H1 (cell line): ENCODE results near the gene PHYH. TPM values are rescaled to one million over a fixed set of nuclear protein-coding genes. Genes with fewer than 3 reads are reported as not detected.
A peak's percentile ranks its signal among the peaks of the same experiment; 100 is the strongest.

Source experiments
- CTCF ChIA-PET: fragments of 300-600 bp; sonication (Branson Sonifier 250); formaldehyde crosslinking; loops from one replicate; lab custom pipeline; 2021; ENCODE audit not compliant: partially characterized antibody; lab: Charles Lee
- POLR2A ChIA-PET: fragments of 300-600 bp; sonication (Branson Sonifier 250); formaldehyde crosslinking; loops from one replicate; lab custom pipeline; 2021; ENCODE audit warnings: inconsistent platforms; ENCODE audit not compliant: partially characterized antibody; lab: Charles Lee
- DNase-seq, 2 experiments: peaks; one replicate each; pipeline versions ENCODE4 v3.0.0 to v3.0.0-alpha.2; 2010 to 2022; ENCODE audit warnings: low spot score in 2 of 2, low read depth in 1 of 2, mixed read lengths in 1 of 2
- FAIRE-seq: peaks from 2 replicates; lab custom pipeline; 2011; peaks lifted over from hg19 to GRCh38; lab: Jason Lieb, UNC
- H2AFZ ChIP-seq: 2 replicates; pipeline ENCODE4 v1.8.1; 2012; ENCODE audit warnings: low read length, inconsistent platforms
- H2AK5ac ChIP-seq: 2 replicates; pipeline ENCODE4 v1.6.1; 2013; ENCODE audit warnings: low read depth, low read length
- H2BK120ac ChIP-seq: replicated peaks from 2 replicates; pipeline ENCODE3; 2013; ENCODE audit warnings: low read depth, low read length, inconsistent platforms
- H2BK12ac ChIP-seq: 2 replicates; pipeline ENCODE4 v1.6.1; 2013; ENCODE audit warnings: low read depth, low read length
- H2BK15ac ChIP-seq: 2 replicates; pipeline ENCODE4 v1.6.1; 2013; ENCODE audit warnings: low read length
- H2BK20ac ChIP-seq: 2 replicates; pipeline ENCODE4 v1.6.1; 2013; ENCODE audit warnings: low read length
- H2BK5ac ChIP-seq: 2 replicates; pipeline ENCODE4 v1.6.1; 2013; ENCODE audit warnings: low read depth, low read length
- H3K14ac ChIP-seq: 2 replicates; pipeline ENCODE4 v1.6.1; 2013; ENCODE audit warnings: inconsistent platforms; ENCODE audit not compliant: insufficient read length
- H3K18ac ChIP-seq: 2 replicates; pipeline ENCODE4 v1.6.1; 2013; ENCODE audit warnings: low read length; ENCODE audit errors: extremely low read depth
- H3K23ac ChIP-seq: 2 replicates; pipeline ENCODE4 v1.6.1; 2013; ENCODE audit warnings: inconsistent platforms; ENCODE audit not compliant: insufficient read length
- H3K23me2 ChIP-seq: 2 replicates; pipeline ENCODE4 v1.6.1; 2013; ENCODE audit warnings: low read depth, low read length
- H3K27ac ChIP-seq: 2 replicates; pipeline ENCODE4 v1.6.1; 2011; ENCODE audit warnings: low read depth, low read length, inconsistent platforms
- H3K27me3 ChIP-seq, 4 experiments: replicated peaks in 1 of 4; 1 replicate in 1 of 4; 2 replicates in 3 of 4; pipeline versions ENCODE4 v1.6.1 to v1.8.1; 2011 to 2013; ENCODE audit warnings: low read length in 3 of 4, mild to moderate bottlenecking in 3 of 4, inconsistent platforms in 2 of 4, mixed read lengths in 2 of 4, moderate library complexity in 1 of 4; ENCODE audit not compliant: control insufficient read depth in 3 of 4, insufficient read depth in 3 of 4; ENCODE audit errors: extremely low read depth in 1 of 4
- H3K36me3 ChIP-seq, 4 experiments: 2 replicates each; pipeline versions ENCODE4 v1.6.1 to v1.8.1; 2011 to 2013; ENCODE audit warnings: mild to moderate bottlenecking in 4 of 4, low read length in 3 of 4, moderate library complexity in 2 of 4, control low read depth in 1 of 4, inconsistent platforms in 1 of 4; ENCODE audit not compliant: insufficient read depth in 4 of 4, control insufficient read depth in 2 of 4
- H3K4ac ChIP-seq: replicated peaks from 2 replicates; pipeline ENCODE3; 2013; ENCODE audit warnings: low read length, low read depth, mixed read lengths, inconsistent platforms; ENCODE audit not compliant: insufficient read length
- H3K4me1 ChIP-seq, 4 experiments: replicated peaks in 1 of 4; 1 replicate in 1 of 4; 2 replicates in 3 of 4; pipeline versions ENCODE4 v1.6.1 to v1.8.1; 2011 to 2013; ENCODE audit warnings: low read length in 3 of 4, inconsistent platforms in 2 of 4, mixed read lengths in 1 of 4; ENCODE audit not compliant: insufficient read depth in 4 of 4, control insufficient read depth in 3 of 4
- H3K4me2 ChIP-seq, 2 experiments: 2 replicates each; pipeline versions ENCODE4 v1.6.1 to v1.8.1; 2011 to 2013; ENCODE audit warnings: low read depth in 2 of 2, low read length in 2 of 2, control low read depth in 1 of 2, inconsistent platforms in 1 of 2, mild to moderate bottlenecking in 1 of 2; ENCODE audit not compliant: insufficient read depth in 1 of 2
- H3K4me3 ChIP-seq, 4 experiments: fragments of 200-600, 300-600 bp in 1 of 4; sonication (generic), shearing (Covaris generic), sonication (Bioruptor Twin) in 1 of 4; 2 replicates each; pipeline versions ENCODE4 v1.5.1 to v1.8.1; 2011 to 2016; ENCODE audit warnings: low read length in 4 of 4, low read depth in 3 of 4, control low read depth in 2 of 4, inconsistent platforms in 2 of 4, mild to moderate bottlenecking in 2 of 4, mixed read lengths in 1 of 4, moderate library complexity in 1 of 4; ENCODE audit not compliant: insufficient read depth in 2 of 4; ENCODE audit errors: extremely low read depth in 1 of 4
- H3K56ac ChIP-seq: replicated peaks from 2 replicates; pipeline ENCODE3; 2013; ENCODE audit warnings: low read depth, mild to moderate bottlenecking, mixed read lengths, low read length, inconsistent platforms; ENCODE audit not compliant: insufficient read length
- H3K79me1 ChIP-seq: 2 replicates; pipeline ENCODE4 v1.6.1; 2013; ENCODE audit warnings: low read depth, low read length, control low read depth
- H3K79me2 ChIP-seq, 2 experiments: 2 replicates each; pipeline versions ENCODE4 v1.6.1 to v1.8.1; 2012 to 2013; ENCODE audit warnings: low read length in 2 of 2, mild to moderate bottlenecking in 2 of 2, inconsistent platforms in 1 of 2; ENCODE audit not compliant: insufficient read depth in 2 of 2, control insufficient read depth in 1 of 2
- H3K9ac ChIP-seq, 4 experiments: replicated peaks in 1 of 4; 1 replicate in 1 of 4; 2 replicates in 3 of 4; pipeline versions ENCODE4 v1.6.1 to v1.8.1; 2011 to 2013; ENCODE audit warnings: low read depth in 3 of 4, low read length in 3 of 4, control low read depth in 2 of 4, mild to moderate bottlenecking in 2 of 4, moderate library complexity in 2 of 4, inconsistent platforms in 1 of 4; ENCODE audit errors: extremely low read depth in 1 of 4
- H3K9me3 ChIP-seq, 2 experiments: 2 replicates each; pipeline versions ENCODE4 v1.6.1 to v1.8.1; 2012 to 2013; ENCODE audit warnings: mild to moderate bottlenecking in 2 of 2, moderate library complexity in 2 of 2, control low read depth in 1 of 2, inconsistent platforms in 1 of 2, low read depth in 1 of 2, low read length in 1 of 2, mixed read lengths in 1 of 2; ENCODE audit not compliant: insufficient read depth in 2 of 2
- H4K20me1 ChIP-seq, 2 experiments: replicated peaks in 1 of 2; 2 replicates each; pipeline versions ENCODE3 to v1.8.1; 2011 to 2013; ENCODE audit warnings: inconsistent platforms in 2 of 2, low read length in 2 of 2, mild to moderate bottlenecking in 1 of 2; ENCODE audit not compliant: insufficient read depth in 2 of 2, control insufficient read depth in 1 of 2
- H4K5ac ChIP-seq: 2 replicates; pipeline ENCODE4 v1.6.1; 2013; ENCODE audit warnings: low read length, low read depth, mixed read lengths, inconsistent platforms; ENCODE audit not compliant: insufficient read length
- H4K8ac ChIP-seq: 2 replicates; pipeline ENCODE4 v1.8.0; 2013; ENCODE audit warnings: mild to moderate bottlenecking, moderate library complexity, low read length, inconsistent platforms; ENCODE audit not compliant: insufficient read depth; ENCODE audit errors: extremely low read depth
- H4K91ac ChIP-seq: replicated peaks from 2 replicates; pipeline ENCODE3; 2013; ENCODE audit warnings: low read length, mixed read lengths, inconsistent platforms; ENCODE audit not compliant: insufficient read length
- CBX5 ChIP-seq: fragments of 300-800, 300-1000 bp; sonication (generic); IDR thresholded peaks from 2 replicates; pipeline ENCODE4 v1.7.1; 2016; ENCODE audit warnings: antibody characterized with exemption, low read length, low read depth
- GABPA ChIP-seq: IDR thresholded peaks from 2 replicates; pipeline ENCODE4 v1.6.1; 2011; ENCODE audit warnings: mild to moderate bottlenecking, low read length, moderate library complexity, borderline replicate concordance; ENCODE audit not compliant: insufficient read depth
- NRF1 ChIP-seq: IDR thresholded peaks from 2 replicates; pipeline ENCODE4 v1.6.1; 2011; ENCODE audit warnings: mild to moderate bottlenecking, low read depth, low read length, improper control_type of control experiment
- SUZ12 ChIP-seq: fragments of 200-600 bp; sonication (generic); IDR thresholded peaks from 2 replicates; pipeline ENCODE4 v1.6.1; 2012; ENCODE audit warnings: mild to moderate bottlenecking, inconsistent platforms, low read length, moderate library complexity, mixed read lengths
- ZNF274 ChIP-seq: IDR thresholded peaks from 2 replicates; pipeline ENCODE4 v1.7.0; 2012; ENCODE audit warnings: low read length, borderline replicate concordance; ENCODE audit errors: extremely low read depth
- WGBS, 2 experiments: shearing (Covaris generic) in 1 of 2; methylation state at CpG; one replicate each; pipeline versions ENCODE4 v1.1.6 to v1.1.7; 2013 to 2015; ENCODE audit warnings: low lambda C conversion rate in 2 of 2, mixed read lengths in 2 of 2, inconsistent platforms in 1 of 2, low coverage in 1 of 2, missing lambda C conversion rate in 1 of 2; ENCODE audit not compliant: insufficient replicate concordance in 2 of 2, insufficient coverage in 1 of 2, insufficient read length in 1 of 2; ENCODE audit errors: extremely low coverage in 1 of 2, missing lambda C conversion rate in 1 of 2; 5-methylcytosine and 5-hydroxymethylcytosine counted together
- polyA plus RNA-seq, 7 experiments: library from polyadenylated mRNA; depleted of rRNA in 3 of 7; stranded (reverse) in 5 of 7; unstranded in 2 of 7; fragments of >200 nt in 5 of 7; fragments of 200-250 nt in 2 of 7; gene quantifications; 1 replicate in 5 of 7; 2 replicates in 1 of 7; 4 replicates in 1 of 7; pipeline versions ENCODE4 v1.2.1 to v1.2.3, GENCODE V29; 2011 to 2013; ENCODE audit warnings: missing spikeins in 2 of 7, mixed read lengths in 2 of 7
- total RNA-seq: library from RNA; stranded (reverse); fragmentation: NEBNext Ultra II Directional; extraction: Animal tissue kit (Norgen Biotek cat#: 25700); gene quantifications from 2 replicates; pipeline ENCODE4 v1.2.1, GENCODE V29; 2021

PHYH gene
- total and polyA plus RNA-seq, 2 of the 8 experiments (the other 6 are each of a cell fraction or from before 2014, with no cell fraction given), result 22.0 to 22.7 TPM

DNA sequence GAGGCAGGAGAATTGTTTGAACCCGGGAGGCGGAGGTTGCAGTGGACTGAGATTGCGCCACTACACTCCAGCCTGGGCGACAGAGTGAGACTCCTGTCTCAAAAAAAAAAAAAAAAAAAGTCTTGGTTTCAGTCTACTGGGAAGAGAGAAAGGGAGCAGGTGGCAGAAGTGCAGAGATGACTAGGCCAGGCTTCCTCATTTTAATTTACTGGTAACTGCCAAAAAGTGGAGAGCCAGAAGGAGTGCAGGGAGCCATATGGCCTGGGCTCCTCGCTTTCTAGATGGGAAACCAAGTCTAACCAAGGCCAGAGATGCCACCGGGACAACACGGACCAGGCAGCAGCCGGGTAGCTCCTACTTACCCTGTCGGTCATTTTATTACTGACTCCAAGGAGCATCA, 36.0 kb upstream of the PHYH start:
- H3K4me2 ChIP-seq, result no peak overlapping the region
- H3K36me3 ChIP-seq, result peaks cover 17 to 98% (median 60%) of the 10 kb centered on the region in 4 experiments
- no peak overlapping the region for H3K56ac ChIP-seq
- H3K23me2 ChIP-seq, result no peaks in the 10 kb centered on the region; the same call in 1 of the 2 replicates
- no peak overlapping the region for H3K23ac ChIP-seq
- no peak overlapping the region for H4K5ac ChIP-seq
- H3K27ac ChIP-seq, result no peak overlapping the region
- no peak overlapping the region for H2BK20ac ChIP-seq
- H2BK5ac ChIP-seq, result 0 out of 2 replicates have a peak overlapping the region, but pooled peaks have one; percentile 50
- peaks cover 5% of the 10 kb centered on the region; the same call in 1 of the 2 replicates for H3K79me1 ChIP-seq
- no peak overlapping the region for H3K14ac ChIP-seq
- DNase-seq (no peak), FAIRE-seq (no peak)
- H2BK120ac ChIP-seq, result no peak overlapping the region
- no peak for TF ChIP-seq CBX5
- TF ChIP-seq GABPA, result no peak
- TF ChIP-seq NRF1, result no peak
- TF ChIP-seq SUZ12, result no peak
- no peak for TF ChIP-seq ZNF274
- H2BK12ac ChIP-seq, result no peak overlapping the region
- H3K4me3 ChIP-seq, result no peak overlapping the region
- H2BK15ac ChIP-seq, result no peak overlapping the region
- peaks cover 21 to 29% of the 10 kb centered on the region in 2 experiments for H4K20me1 ChIP-seq
- H4K8ac ChIP-seq, result no peak overlapping the region
- H2AFZ ChIP-seq, result no peak overlapping the region
- POLR2A ChIA-PET, result interaction anchor here (0.6 to 8.2 kb wide), 9 partner anchors 8 to 275 kb away, joined by 3 to 85 read pairs (median 5); partner anchors contain the start of genes PHYH and SEPHS1
- H3K4me1 ChIP-seq, result peaks cover 0 to 3% (median 1%) of the 10 kb centered on the region in 4 experiments; a peak in 3 of 7 replicates
- H2AK5ac ChIP-seq, result no peak overlapping the region
- no peaks in the 10 kb centered on the region for H3K9me3 ChIP-seq
- H3K27me3 ChIP-seq, result no peaks in the 10 kb centered on the region
- no peak overlapping the region for H3K18ac ChIP-seq
- CTCF ChIA-PET, result interaction anchor here (0.7 to 2.1 kb wide), 5 partner anchors 14 to 115 kb away, joined by 3 to 9 read pairs (median 4); no protein-coding TSS in a partner anchor
- WGBS, 2 experiments, result 94% methylated on average over 9 of the region's 9 CpGs; no CpG with 5 or more reads in 1 of the 2 experiments
- no peak overlapping the region for H4K91ac ChIP-seq
- no peak overlapping the region for H3K4ac ChIP-seq
- no peak overlapping the region for H3K9ac ChIP-seq
- H3K79me2 ChIP-seq, result peaks cover 21 to 88% of the 10 kb centered on the region in 2 experiments
